ENCODE measurements around the gene GALNT3.

The GALNT3 gene

DNA sequence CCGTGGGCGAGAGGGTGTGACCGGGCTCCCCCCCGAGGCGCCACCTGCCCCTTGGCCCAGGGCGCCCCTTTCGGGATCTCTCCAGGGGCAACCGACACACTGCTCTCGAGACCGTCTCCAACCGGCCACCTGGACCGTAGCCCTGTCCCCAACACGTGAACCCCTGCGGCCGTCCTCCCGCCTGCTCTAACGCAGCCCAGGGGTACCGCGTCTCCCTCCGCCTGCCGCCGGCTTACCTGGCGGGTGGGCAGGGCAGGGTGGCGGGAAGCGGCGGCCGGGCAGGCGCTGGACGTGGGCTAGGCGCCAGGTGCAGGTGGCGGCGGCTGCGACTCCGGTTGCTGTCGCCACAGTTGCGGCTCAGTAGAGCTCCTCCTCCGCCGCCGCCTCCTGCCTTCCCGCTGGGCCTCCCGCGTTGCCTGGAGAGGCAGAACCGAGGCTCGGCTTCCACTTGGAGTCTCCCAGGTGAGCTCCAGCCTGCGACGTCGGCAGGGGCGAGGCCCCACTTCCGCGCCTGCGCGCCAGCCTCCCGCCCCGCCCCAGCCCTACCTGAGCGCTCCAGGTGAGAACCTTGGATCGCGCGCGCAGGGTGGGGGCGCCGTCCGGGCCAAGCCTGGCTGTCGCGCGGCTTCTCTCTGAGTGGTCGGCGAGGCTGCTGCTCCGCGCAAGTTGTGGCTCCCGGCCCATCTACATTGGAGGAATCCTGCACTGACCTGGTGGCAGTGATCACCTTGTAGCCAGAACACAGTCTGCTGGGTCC is at the start of gene GALNT3:
TSS of gene GALNT3 (minus strand) at position 469 of the 757 bp plus-strand sequence. CDS start 23,547 bp downstream, outside the sequence.
- DNase-seq (ENCODE audit: low spot score): peak; percentile 33

DNA sequence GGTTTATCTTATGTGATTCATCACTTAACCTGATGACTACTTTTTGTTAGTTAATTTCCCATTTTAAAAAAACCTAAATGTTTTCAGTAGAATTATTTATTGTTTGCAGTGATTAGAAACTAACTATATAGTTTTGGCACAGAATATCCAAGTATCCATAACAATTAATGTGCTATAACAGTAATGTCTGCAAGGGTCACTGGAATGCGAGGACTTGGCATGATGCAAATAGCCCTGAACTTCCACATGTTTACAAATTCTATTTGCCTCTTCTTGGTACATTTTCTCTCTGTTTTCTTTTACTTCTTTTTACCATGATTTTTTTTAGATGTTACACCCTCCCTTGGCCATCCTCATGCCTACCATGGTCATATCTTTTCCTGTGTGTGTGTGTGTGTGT is 49.3 kb upstream of the GALNT3 start:
- no peak for DNase-seq (ENCODE audit: low spot score)

DNA sequence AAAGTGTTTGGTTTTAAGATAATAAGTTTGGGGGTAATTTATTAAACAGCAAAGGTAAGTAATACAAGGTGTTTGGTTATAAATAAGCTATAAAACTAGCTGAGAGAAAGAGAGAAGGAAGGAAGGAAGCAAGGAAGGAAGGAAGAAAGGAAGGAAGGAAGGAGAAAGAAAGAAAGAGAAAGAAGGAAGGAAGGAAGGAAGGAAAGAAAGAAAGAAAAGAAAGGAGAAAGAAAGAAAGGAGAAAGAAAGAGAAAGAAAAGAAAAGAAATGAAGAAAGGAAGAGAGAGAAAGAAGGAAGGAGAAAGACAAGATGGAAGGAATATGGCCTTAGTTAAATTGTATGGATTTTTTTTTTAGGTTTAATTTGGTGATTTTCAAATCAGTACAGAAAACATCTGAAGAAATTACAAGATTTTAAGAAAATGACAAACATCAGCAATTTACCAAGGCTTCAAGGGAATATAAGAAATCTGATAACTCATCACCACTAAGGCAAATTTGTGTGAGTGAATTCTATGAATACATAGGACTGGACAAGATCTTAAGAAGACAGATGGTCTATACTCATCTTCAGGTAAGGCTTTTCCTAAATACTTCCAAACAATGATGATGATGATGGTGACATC is 46.4 kb upstream of the GALNT3 start:
- DNase-seq (ENCODE audit: low spot score): no peak

DNA sequence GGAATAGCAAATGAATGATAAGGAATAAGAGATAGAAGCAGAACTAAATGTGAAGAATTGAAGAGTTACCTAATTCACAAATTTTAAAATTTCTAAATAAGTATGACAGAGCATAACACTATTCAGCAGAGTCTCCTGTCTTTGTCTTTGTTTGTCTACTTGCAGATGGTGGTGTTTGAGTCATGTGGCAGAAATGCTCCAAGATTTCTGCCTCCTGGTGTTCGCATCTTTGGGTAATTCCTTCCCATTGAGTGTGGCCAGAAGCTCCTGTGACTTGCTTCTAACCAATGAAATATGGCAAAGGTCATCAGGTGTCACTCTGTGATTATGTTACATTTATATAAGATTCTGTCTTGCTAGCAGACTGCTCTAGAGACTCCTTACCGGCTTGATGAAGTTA is 45.6 kb upstream of the GALNT3 start:
- no peak for DNase-seq (ENCODE audit: low spot score)

DNA sequence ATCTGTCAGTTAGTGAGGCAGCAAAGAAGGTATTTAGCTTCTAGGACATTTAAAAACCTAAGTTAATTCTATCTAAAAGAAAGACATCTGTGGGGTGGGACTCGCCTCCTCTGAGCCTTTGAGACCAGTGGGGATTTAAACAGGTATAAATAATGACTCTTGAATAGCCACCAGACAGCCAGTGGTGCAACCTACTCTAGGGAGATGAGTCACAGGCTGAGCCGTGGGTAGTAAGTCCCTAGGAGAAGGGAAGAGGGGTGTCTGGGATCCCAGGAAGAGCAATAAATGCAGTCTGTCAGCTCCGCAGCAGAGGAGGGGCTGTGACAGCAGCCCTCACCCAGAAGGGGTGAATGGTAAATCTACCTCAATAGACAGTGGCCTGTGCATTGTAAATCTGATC is 43.1 kb upstream of the GALNT3 start:
- no peak for DNase-seq (ENCODE audit: low spot score)

DNA sequence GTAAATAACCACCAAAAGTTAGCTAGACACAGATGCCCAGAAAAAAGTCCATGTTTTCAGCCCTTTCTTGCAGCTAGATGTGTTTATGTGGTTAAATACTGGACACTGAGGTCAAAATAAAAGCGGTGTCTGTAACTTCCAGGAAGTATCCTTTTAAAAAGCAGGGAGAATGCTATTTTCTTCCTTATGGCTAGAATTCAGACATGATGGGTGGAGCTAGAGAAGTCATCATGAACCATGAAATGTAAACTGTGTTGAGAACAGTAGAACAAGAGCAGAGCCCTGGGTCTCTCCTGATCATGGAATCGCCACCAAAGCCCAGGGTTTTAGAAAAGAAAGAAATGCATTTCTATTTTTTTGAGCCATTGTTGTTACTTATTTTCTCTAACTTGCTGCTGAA is 41.3 kb upstream of the GALNT3 start:
- DNase-seq (ENCODE audit: low spot score): no peak

DNA sequence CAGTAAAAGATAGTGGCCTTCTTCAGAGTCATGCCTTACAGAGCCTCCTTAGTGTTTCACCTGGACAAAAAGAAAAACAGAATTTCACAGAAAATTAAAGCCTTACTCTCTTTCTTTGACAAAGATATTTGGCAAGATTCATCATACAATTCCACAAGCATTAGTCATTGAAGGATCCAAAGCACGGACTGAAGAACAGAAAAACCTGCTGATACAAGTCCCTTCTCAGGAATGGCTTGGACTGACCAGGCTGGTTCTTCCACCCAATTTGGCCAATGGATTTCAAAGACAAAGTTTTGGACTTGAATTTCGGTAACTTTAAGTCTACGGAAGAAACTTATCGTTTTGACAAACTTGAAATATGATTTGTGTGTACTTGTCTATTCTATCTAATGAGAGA is 39.1 kb upstream of the GALNT3 start:
- DNase-seq (ENCODE audit: low spot score): no peak

DNA sequence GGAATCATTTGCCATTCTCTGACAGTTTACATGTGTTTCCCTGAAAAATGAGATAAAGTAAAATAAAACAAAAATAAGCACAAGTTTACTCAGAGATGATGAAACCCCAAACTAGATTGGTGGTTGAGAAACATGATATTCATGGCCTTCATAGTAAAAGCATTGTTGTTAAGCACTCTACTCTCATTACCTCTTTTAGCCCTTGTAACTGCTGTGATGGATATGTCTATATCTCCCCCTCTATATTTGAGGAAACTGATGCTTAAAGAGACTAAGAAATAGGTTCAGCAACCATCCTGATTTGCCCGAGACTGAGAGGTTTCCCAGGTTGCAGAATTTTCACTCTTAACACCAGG is 33.9 kb upstream of the GALNT3 start:
- no peak for DNase-seq (ENCODE audit: low spot score)

DNA sequence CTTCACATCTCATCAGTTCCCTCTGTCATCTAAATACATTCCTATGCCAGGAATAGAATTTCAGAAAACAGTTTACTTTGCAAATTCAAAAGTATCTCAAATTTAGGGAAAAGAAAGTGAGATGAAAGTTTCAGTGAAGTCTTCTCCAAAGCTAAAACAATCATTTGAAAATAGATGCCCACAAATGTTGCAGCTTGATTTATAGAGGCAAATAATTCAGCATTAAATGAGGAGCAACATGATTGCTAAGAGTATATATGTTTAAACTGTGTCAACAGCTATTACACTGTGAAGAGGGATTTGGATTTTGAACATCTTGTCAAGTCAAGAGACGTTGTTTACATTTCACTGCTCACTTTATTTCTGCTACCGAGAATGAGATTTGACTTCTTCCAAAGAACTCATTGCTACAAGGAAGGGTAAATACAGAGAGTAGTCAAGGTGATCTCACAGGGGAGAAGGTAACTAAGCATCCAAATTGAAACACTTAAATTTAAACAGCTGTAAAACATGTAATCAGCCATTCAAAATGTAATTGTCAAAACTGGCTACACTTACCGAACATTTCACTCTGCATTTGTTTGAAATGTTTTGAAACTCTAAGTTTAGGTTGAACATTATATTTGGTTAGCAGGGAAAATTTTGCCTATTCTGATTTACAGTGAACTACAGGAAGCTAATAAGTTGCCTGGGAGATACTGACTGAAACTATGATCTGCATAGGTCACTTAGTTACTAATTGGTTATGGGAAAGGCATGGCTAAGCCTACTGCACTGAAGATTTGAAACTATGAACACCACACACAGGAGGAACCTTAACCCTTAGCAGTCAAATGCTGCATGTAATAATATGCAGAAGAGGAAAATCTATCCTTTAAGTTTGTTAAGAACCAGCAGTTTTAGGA is 33.2 kb upstream of the GALNT3 start:
- DNase-seq (ENCODE audit: low spot score): no peak

DNA sequence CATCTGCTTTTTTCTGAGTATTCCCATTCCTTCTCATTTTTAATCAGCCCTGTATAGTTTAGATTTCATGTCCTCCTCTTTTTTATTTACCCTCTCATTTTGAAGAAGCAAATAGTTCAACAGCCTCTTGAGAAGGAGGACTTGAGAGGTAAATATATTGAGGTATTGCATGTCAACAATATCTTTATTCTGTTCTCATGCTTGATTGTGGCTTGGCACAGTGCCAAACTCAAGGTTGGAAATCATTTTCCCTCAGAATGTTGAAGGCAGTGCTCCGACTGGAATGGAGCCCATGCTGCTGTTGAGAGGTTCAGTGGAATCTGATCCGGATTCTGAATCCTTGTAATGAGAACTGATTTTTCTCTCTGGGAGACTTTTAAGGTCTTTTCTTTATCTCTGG is 31.0 kb upstream of the GALNT3 start:
- no peak for DNase-seq (ENCODE audit: low spot score)

DNA sequence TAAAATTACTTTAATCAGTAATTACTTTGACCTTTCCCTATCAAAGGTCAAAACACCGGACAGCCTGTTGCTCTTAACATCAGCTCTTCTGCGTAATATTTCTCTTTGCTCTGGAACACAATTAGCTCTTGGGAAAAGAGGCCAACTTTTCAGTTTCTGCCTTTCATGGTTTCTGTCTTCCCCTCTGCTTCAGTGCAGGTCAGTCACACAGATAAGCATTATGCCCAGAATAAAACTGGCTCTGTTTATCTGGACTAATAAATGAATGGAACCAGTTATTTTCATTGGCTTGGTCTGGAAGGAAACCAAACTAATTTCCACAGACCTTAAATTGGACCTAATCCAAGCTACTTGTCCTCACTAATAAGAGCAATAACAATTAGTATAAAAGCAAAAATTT is 26.2 kb upstream of the GALNT3 start:
- no peak for DNase-seq (ENCODE audit: low spot score)

DNA sequence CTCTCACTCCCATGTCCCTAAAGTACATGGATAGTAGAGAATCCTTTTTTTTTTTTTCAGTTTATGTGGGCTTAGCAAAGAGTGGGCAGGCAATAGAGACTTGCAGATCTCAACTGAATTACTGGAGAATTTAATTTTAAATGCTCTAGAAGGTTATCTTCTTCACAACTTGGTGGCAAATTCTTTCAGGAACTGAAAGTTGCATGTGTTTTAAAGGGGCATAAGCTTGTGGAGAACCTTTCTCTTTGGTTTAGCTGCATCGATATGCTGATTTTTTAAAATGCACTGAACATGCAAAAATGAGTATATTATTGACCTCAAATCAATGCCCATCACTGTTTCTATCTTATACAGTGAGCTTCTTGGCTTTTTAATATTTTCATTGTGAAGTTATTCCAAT is 24.9 kb upstream of the GALNT3 start:
- no peak for DNase-seq (ENCODE audit: low spot score)

DNA sequence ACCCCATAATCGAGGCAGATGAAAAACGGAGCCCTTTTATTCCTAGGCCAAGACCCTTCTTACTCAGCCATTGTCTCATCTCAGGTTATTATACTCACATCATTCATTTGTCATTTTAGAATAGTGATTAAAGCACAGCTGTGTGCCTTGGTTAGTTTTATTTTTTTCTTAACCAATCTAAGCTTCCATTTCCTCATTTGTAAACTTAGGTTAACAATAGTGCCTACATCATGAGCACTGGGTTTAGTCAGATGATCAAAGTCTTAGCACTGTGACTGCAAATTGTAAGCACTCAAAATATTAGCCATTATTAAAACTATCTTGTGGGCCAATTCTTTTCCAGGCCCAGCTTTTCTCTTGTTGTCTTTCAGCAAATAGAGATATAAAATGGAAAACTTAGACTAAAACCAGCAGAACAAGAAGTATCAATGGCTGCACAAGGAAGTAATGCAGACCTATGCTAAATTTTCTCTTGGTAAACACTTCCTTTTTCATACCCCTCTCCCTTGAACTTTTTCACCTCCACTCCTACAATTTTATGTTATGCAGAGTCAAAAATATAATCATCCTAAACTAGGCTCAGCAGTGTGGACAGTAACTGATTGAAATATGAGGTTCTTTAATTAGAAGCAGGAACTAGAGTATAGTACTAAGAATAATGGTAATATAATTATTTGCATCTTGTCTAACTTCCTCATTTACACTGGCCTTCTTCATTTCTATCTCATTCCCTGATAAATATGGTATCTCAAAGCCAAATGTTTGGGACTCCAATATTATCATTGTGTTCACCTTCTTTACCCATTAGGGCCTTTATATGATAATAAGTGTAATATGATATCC is 21.5 kb upstream of the GALNT3 start:
- no peak for DNase-seq (ENCODE audit: low spot score)

DNA sequence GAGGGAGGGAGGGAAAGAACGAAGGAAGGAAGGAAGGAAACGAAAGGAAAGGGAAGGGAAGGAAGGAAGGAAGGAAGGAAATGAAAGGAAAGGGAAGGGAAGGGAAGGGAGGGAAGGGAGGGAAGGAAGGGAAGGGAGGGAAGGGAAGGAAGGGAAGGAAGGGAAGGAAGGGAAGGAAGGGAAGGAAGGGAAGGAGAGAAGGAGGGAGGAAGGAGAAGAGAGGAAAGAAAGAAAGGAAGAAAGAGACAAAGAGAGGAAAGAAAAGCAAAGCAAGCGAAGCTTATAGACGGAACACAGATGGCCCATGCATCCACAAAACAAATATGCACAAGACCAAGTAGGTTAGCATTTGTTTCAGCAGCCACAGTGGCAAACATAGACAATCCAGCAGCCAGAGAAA is 20.4 kb upstream of the GALNT3 start:
- DNase-seq (ENCODE audit: low spot score): no peak

DNA sequence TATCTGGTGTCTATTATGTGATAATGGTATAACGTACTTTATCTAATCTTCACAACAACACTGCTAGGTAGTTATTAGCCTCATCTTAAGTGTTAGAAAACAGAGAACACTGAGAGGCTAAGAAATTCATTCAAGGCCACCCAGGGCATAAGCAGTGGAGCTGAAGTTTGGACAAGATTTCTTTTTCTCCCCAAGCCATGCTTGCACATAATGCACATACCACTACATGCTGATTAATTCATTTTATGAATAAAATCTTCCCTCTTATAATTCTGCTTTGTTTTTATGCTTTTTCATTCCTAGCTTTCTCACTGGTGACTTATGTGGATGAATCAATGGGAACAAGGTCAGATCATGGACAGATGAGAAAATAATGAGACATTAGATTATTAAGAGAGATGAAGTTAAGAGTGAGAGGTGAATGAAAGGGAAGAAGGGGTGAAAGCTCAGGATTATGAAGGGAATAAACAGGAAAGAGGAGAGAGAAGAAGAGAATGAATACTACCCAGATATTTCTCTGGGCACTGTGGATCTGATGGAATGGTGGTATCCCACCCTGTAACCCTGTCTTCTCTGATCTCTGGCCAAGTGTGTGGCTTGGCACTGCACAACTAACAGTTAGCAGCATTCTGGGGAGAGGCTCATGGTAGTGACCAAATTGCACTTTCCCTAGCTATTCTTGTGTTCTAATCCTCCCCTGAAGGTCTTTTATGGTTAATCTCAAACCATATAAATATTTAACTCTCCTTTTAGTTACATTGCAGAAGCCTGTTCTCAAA is 17.7 kb upstream of the GALNT3 start:
- DNase-seq (ENCODE audit: low spot score): no peak

DNA sequence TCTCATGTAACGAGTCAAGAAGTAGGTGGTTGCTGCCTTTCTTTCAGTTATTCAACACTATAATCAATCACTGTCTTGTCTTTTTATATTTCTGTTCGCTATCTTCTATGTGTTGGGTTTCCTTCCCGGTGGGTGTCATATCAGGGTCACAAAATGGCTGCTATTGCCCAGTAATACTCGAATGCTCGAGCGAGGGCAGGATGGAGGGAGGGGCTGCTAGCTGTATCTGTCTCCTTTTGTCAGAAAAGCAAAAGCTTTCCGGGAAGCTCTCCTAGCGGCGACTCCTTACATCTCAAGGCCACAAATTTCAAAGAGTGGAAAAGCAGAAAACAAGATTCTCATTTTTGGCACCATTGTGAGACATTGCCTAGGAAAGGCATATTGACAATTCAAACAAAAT is 16.4 kb upstream of the GALNT3 start:
- no peak for DNase-seq (ENCODE audit: low spot score)

DNA sequence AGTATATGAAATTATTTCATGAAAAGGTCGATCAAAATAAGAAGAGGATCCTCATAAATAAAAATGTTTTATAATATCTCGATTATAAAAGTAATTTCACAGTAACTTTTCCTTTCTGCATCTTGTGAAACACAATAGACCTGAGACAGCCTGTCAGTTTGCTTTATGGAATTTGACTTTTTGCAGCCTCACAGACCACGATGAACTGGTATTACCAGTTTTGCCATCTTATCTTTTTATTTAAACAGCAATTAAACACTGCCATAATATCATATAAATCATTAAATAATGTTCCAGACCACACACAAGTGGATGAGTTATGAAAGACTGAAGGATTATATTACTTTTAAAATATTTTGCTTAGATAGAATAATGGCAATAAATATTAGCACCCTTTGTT is 10.7 kb upstream of the GALNT3 start:
- no peak for DNase-seq (ENCODE audit: low spot score)

DNA sequence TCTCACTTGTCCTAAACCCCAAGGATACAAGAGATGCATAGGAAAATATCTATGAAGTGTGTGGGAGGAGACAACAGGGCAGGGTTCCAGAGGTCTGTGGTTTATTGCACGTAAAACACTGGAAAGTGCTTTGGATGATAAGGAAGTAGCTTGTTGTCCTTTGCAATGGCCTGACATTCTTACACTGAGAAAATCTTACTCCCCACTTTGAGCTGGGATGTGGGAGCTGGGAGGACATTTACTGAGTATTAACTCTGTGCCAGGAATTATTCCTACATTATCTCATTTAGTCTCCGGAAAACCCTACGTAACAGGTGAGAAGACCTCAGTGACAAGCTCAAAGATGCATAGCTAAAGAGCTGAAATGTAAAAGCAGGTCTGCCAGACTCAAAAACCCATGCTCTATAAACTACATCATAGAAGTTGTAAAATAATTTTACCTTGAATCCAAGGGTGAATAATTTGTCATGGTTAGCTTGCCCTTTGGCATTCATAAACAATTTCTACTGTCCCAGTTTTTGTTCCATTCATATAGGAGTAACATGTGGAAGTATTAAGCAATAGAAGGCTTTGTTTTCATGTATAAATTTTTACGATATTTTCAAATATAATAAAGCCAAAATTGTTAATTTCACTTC is 9.2 kb upstream of the GALNT3 start:
- DNase-seq (ENCODE audit: low spot score): no peak

DNA sequence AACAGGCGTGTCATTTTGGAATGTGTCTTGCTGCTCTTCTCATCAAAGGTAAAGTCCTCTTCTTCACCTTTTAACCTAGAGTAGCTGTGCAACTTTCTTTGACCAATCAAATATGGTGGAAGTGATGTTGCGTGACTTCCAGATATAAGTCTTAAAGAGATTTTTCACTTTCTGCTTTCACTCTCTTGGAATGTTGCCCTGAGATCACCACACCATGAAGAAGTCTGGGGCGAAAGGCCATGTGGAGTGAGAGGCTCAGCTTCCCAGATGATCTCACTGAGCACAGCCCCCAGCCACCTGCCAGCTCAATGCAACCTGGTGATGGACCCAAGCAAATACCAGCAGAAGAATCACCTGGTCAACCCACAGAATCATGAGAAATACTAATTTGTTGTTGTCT is 7.1 kb upstream of the GALNT3 start:
- DNase-seq (ENCODE audit: low spot score): no peak

DNA sequence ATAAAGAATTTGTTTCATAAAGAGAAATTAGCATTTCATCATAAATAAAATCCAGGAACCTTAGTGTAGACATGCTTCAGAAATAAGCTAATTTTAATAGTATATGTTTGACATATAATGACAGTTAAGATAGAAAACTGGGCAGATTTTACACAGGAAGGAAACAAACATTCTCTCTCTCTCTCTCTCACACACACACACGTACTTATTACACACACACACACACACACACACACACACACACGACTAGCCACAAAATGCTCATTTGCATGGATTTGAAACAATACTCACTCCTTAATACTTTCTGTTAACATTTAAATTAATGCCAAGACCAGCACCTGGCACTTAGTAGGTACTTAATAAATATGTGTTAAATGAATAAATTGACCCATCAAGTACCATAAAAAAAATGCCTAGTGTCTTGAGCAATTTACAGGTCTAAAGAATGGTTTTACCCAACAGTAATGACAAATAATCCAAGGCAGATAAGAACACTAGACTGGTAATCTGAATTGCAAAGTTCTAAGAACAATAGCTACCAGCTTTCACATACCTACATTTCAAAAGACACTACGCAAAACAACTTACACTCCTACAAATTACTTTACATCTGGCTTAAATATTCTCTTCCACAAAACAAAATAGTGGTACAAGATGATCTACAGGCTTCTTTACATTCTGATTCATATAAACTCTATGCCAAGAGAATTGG is 2.9 kb upstream of the GALNT3 start:
- no peak for DNase-seq (ENCODE audit: low spot score)

Data from CD4-positive, alpha-beta T cell treated with Interleukin-15 for 4 hours (primary cell).